HEK293 (cell line): ENCODE measurements around the gene FAM3C.

Experiments used
- AEBP2 ChIP-seq: fragments of 450-650 bp; formaldehyde crosslinking; IDR thresholded peaks from 2 replicates; pipeline ENCODE4 v1.5.1; 2016; ENCODE audit warnings: missing biosample characterization, missing genetic modification characterization, borderline replicate concordance
- ATF2 ChIP-seq: fragments of 450-650 bp; formaldehyde crosslinking; IDR thresholded peaks from 2 replicates; pipeline ENCODE4 v1.5.1; 2016; ENCODE audit warnings: missing biosample characterization, missing genetic modification characterization, low read depth
- EGR2 ChIP-seq: fragments of 450-650 bp; formaldehyde crosslinking; IDR thresholded peaks from 2 replicates; pipeline ENCODE4 v1.5.1; 2016; ENCODE audit warnings: low read depth, missing biosample characterization, missing genetic modification characterization
- HOXD13 ChIP-seq: sonication (generic); formaldehyde crosslinking; IDR thresholded peaks from 2 replicates; pipeline ENCODE4 v1.8.0; 2022; ENCODE audit warnings: missing genetic modification reagents, borderline replicate concordance
- OSR2 ChIP-seq: fragments of 450-650 bp; formaldehyde crosslinking; IDR thresholded peaks from 2 replicates; pipeline ENCODE4 v1.5.1; 2016; ENCODE audit warnings: missing biosample characterization, missing genetic modification characterization
- SALL2 ChIP-seq: fragments of 450-650 bp; formaldehyde crosslinking; IDR thresholded peaks from 2 replicates; pipeline ENCODE4 v1.5.0; 2017; ENCODE audit warnings: missing biosample characterization, mild to moderate bottlenecking, missing genetic modification characterization, borderline replicate concordance
- TSHZ1 ChIP-seq: fragments of 450-650 bp; formaldehyde crosslinking; IDR thresholded peaks from 2 replicates; pipeline ENCODE4 v1.5.1; 2016; ENCODE audit warnings: missing biosample characterization, missing genetic modification characterization, borderline replicate concordance
- ZBTB10 ChIP-seq: fragments of 450-650 bp; formaldehyde crosslinking; IDR thresholded peaks from 2 replicates; pipeline ENCODE4 v1.5.1; 2016; ENCODE audit warnings: missing biosample characterization, missing genetic modification characterization
- ZBTB8A ChIP-seq: fragments of 450-650 bp; formaldehyde crosslinking; IDR thresholded peaks from 2 replicates; pipeline ENCODE4 v1.5.1; 2016; ENCODE audit warnings: missing biosample characterization, missing genetic modification characterization
- ZNF140 ChIP-seq: fragments of 450-650 bp; formaldehyde crosslinking; IDR thresholded peaks from 2 replicates; pipeline ENCODE4 v1.5.1; 2016; ENCODE audit warnings: missing biosample characterization, missing genetic modification characterization
- ZNF157 ChIP-seq: fragments of 450-650 bp; formaldehyde crosslinking; IDR thresholded peaks from 2 replicates; pipeline ENCODE4 v1.5.1; 2016; ENCODE audit warnings: missing biosample characterization, missing genetic modification characterization
- ZNF214 ChIP-seq: fragments of 450-650 bp; formaldehyde crosslinking; IDR thresholded peaks from 2 replicates; pipeline ENCODE4 v1.5.1; 2017; ENCODE audit warnings: missing biosample characterization, mild to moderate bottlenecking, missing genetic modification characterization, borderline replicate concordance
- ZNF274 ChIP-seq, 2 experiments: fragments of 200-500 bp in 1 of 2; fragments of 450-650 bp in 1 of 2; sonication (Bioruptor generic) in 1 of 2; formaldehyde crosslinking in 1 of 2; IDR thresholded peaks; 2 replicates each; pipeline versions ENCODE4 v1.5.1 to v1.6.1; 2014 to 2016; ENCODE audit warnings: borderline replicate concordance in 1 of 2, inconsistent platforms in 1 of 2, low read length in 1 of 2, missing biosample characterization in 1 of 2, missing genetic modification characterization in 1 of 2
- ZNF391 ChIP-seq: fragments of 450-650 bp; formaldehyde crosslinking; IDR thresholded peaks from 2 replicates; pipeline ENCODE4 v1.5.1; 2016; ENCODE audit warnings: low read depth, missing biosample characterization, missing genetic modification characterization, borderline replicate concordance
- ZNF394 ChIP-seq: fragments of 450-650 bp; formaldehyde crosslinking; IDR thresholded peaks from 2 replicates; pipeline ENCODE4 v1.5.1; 2016; ENCODE audit warnings: missing biosample characterization, missing genetic modification characterization, mild to moderate bottlenecking, moderate library complexity, borderline replicate concordance
- ZNF518A ChIP-seq: fragments of 450-650 bp; formaldehyde crosslinking; conservative IDR thresholded peaks from 2 replicates; pipeline ENCODE4 v1.5.1; 2016; ENCODE audit warnings: low read depth, missing biosample characterization, missing genetic modification characterization
- ZNF558 ChIP-seq: fragments of 450-650 bp; formaldehyde crosslinking; IDR thresholded peaks from 2 replicates; pipeline ENCODE4 v1.5.1; 2016; ENCODE audit warnings: missing biosample characterization, missing genetic modification characterization
- ZNF596 ChIP-seq: fragments of 450-650 bp; IDR thresholded peaks from 2 replicates; pipeline ENCODE4 v1.5.0; 2018; ENCODE audit warnings: missing biosample characterization, mild to moderate bottlenecking, missing genetic modification characterization, moderate library complexity
- ZNF621 ChIP-seq: fragments of 450-650 bp; formaldehyde crosslinking; IDR thresholded peaks from 2 replicates; pipeline ENCODE4 v1.5.1; 2017; ENCODE audit warnings: missing biosample characterization, missing genetic modification characterization
- ZNF623 ChIP-seq: fragments of 450-650 bp; formaldehyde crosslinking; IDR thresholded peaks from 2 replicates; pipeline ENCODE4 v1.5.1; 2016; ENCODE audit warnings: missing biosample characterization, missing genetic modification characterization
- ZNF692 ChIP-seq: fragments of 450-650 bp; formaldehyde crosslinking; IDR thresholded peaks from 2 replicates; pipeline ENCODE4 v1.5.1; 2016; ENCODE audit warnings: missing biosample characterization, missing genetic modification characterization
- ZNF768 ChIP-seq: fragments of 450-650 bp; formaldehyde crosslinking; IDR thresholded peaks from 2 replicates; pipeline ENCODE4 v1.5.1; 2018; ENCODE audit warnings: missing biosample characterization, mild to moderate bottlenecking, missing genetic modification characterization

The FAM3C gene

GRCh38 chr7:121330053-121330833, 65.9 kb downstream of the FAM3C start (continued):
- TF ChIP-seq SALL2 (tag by site-specific recombination), result no peak
- TF ChIP-seq ZNF518A (tag by site-specific recombination), result no peak
- TF ChIP-seq HOXD13 (CRISPR knock-in tag), result no peak
- TF ChIP-seq AEBP2 (tag by site-specific recombination), result no peak
- peak; percentile 63 for TF ChIP-seq EGR2 (tag by site-specific recombination)
- TF ChIP-seq ZNF157 (tag by site-specific recombination), result no peak
- no peak for TF ChIP-seq ZNF558
- no peak; the same call in 1 of the 2 replicates for TF ChIP-seq ZBTB10 (tag by site-specific recombination)
- no peak for TF ChIP-seq TSHZ1 (tag by site-specific recombination)
- TF ChIP-seq ZNF621 (tag by site-specific recombination), result no peak
- no peak for TF ChIP-seq ZNF214
- no peak for TF ChIP-seq ATF2 (tag by site-specific recombination)
- TF ChIP-seq ZBTB8A (tag by site-specific recombination), result 0 out of 2 replicates have a peak, but pooled peaks have one; percentile 22
- no peak for TF ChIP-seq ZNF768
- TF ChIP-seq ZNF692, result no peak
- no peak for TF ChIP-seq ZNF391 (tag by site-specific recombination)
- no peak for TF ChIP-seq ZNF623
- TF ChIP-seq ZNF140 (tag by site-specific recombination), result no peak
- no peak for TF ChIP-seq ZNF596
- TF ChIP-seq OSR2 (tag by site-specific recombination), result peak; percentile 41; the same call in 1 of the 2 replicates
- TF ChIP-seq ZNF394 (tag by site-specific recombination), result no peak
- TF ChIP-seq ZNF274 (IDR thresholded peaks at IDR 0.05; ENCODE audit: low read length), result no peak
- TF ChIP-seq ZNF274 (tag by site-specific recombination; IDR thresholded peaks at IDR 0.05; ENCODE audit: borderline replicate concordance), result no peak
